GM10266 (cell line): ENCODE measurements around the gene NFIX.

Experiments used
- DNase-seq: peaks from one replicate; pipeline ENCODE4 v3.0.0; 2012; ENCODE audit errors: extremely low spot score
- CTCF ChIP-seq: IDR thresholded peaks from 2 replicates; pipeline ENCODE4 v1.5.1; 2012; ENCODE audit warnings: mild to moderate bottlenecking, low read depth; ENCODE audit not compliant: control insufficient read depth, insufficient read depth; ENCODE audit errors: missing control alignments

Gene NFIX

GRCh38 chr19:13058951-13059660, 63.8 kb downstream of the NFIX start:
- TF ChIP-seq CTCF = no peak
- DNase-seq = no peak

- DNase-seq = no peak
- no peak for TF ChIP-seq CTCF
Measured at GRCh38 chr19:13060233-13060963, 65.1 kb downstream of the NFIX start.

GRCh38 chr19:13060964-13061927, 66.0 kb downstream of the NFIX start:
- peak; percentile 91 for DNase-seq

GRCh38 chr19:13062317-13062716, 67.0 kb downstream of the NFIX start:
- TF ChIP-seq CTCF = no peak
- no peak for DNase-seq

More at GRCh38 chr19:13060964-13061927, 66.0 kb downstream of the NFIX start:
- TF ChIP-seq CTCF = peak; percentile 98

- no peak for DNase-seq
- TF ChIP-seq CTCF = no peak
Measured at GRCh38 chr19:13063461-13064091, 68.3 kb downstream of the NFIX start.

- no peak for DNase-seq
- no peak for TF ChIP-seq CTCF
Measured at GRCh38 chr19:13064092-13064489, 68.8 kb downstream of the NFIX start.
